ENCODE data around the gene GSDMA.
A peak's percentile ranks its signal among the peaks of the same experiment; 100 is the strongest.

Gene GSDMA

DNA sequence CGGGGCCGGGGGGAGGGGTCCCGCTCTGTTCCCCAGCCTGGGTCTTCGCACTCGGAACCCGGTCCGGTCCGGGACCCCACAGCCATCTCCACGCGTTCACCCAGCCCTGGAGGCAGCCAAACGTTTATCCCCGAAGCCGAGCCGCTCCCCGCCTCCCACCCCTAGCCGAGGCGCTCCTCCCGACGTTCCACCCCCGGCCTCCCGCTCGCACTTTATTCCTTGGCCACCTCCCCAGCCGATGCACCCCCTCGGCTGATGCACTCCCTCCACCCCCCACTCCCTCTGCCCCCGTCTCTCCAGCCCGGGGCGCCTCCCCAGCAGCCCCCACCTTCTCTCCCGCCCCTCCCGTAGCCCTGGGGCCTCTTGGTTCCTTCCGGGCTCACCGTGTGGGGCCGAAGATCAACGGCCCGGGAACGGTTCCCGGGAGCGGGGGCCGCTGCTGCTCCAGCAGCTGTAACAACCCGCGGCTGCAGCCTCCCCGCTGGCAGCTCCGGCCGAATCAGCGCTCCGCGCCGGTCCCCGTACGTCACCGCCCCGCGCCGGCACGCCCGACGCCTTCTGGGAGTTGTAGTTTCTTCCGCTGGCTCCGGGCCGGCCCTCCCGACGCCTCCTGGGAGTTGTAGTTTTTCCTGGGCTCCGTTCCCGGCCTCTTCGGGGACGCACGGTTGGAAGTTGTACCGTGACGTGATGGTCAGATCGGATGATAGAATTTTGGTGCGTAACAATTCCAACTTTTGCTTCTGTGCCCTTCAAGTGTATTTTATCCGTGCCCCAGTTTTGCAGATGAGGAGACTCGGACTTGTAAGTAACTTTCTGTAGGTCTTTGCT lies 35.5 kb upstream of the GSDMA start, which contains the start of the genes LRRC3C and ORMDL3:
TSS of gene LRRC3C (plus strand) at position 632 of the 828 bp plus-strand sequence. CDS start 13,792 bp downstream, outside the sequence.
TSS of gene ORMDL3 (minus strand) at position 501 of the 828 bp plus-strand sequence. CDS start 3,398 bp downstream, outside the sequence.
- H3K9ac ChIP-seq (ENCODE audit: low read length) = peak within 1 kb of the TSS; percentile 88
- H3K9me3 ChIP-seq (ENCODE audit: insufficient read depth, low read length) = no peaks in the 10 kb centered on the region
- H3K4me2 ChIP-seq (ENCODE audit: low read length) = peak within 1 kb of the TSS; percentile 96
- H2AFZ ChIP-seq (ENCODE audit: low read depth, low read length) = peak within 1 kb of the TSS; percentile 90
- H3K27me3 ChIP-seq (ENCODE audit: low read depth, low read length) = no peaks in the 10 kb centered on the region
- TF ChIP-seq EZH2phosphoT487 (IDR thresholded peaks at IDR 0.05; ENCODE audit: low read depth) = no peak
- TF ChIP-seq, protein P1, sequence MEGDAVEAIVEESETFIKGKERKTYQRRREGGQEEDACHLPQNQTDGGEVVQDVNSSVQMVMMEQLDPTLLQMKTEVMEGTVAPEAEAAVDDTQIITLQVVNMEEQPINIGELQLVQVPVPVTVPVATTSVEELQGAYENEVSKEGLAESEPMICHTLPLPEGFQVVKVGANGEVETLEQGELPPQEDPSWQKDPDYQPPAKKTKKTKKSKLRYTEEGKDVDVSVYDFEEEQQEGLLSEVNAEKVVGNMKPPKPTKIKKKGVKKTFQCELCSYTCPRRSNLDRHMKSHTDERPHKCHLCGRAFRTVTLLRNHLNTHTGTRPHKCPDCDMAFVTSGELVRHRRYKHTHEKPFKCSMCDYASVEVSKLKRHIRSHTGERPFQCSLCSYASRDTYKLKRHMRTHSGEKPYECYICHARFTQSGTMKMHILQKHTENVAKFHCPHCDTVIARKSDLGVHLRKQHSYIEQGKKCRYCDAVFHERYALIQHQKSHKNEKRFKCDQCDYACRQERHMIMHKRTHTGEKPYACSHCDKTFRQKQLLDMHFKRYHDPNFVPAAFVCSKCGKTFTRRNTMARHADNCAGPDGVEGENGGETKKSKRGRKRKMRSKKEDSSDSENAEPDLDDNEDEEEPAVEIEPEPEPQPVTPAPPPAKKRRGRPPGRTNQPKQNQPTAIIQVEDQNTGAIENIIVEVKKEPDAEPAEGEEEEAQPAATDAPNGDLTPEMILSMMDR (IDR thresholded peaks at IDR 0.05; ENCODE audit: low read depth, low read length) = no peak
- H3K36me3 ChIP-seq (replicated peaks; ENCODE audit: low read depth, low read length) = peaks cover 12% of the 10 kb centered on the region
- peaks cover 29% of the 10 kb centered on the region for H3K79me2 ChIP-seq (ENCODE audit: low read length)
- H3K4me1 ChIP-seq (ENCODE audit: low read length) = peaks cover 33% of the 10 kb centered on the region
- peak within 1 kb of the TSS; percentile 88 for H3K4me3 ChIP-seq (ENCODE audit: low read length)
- H4K20me1 ChIP-seq (ENCODE audit: insufficient read depth, low read length) = peaks cover 19% of the 10 kb centered on the region; the same call in 1 of the 2 replicates
- peak within 1 kb of the TSS; percentile 46 for H3K27ac ChIP-seq (ENCODE audit: low read length)

- Histone ChIP-seq H4K20me1 (ENCODE audit: insufficient read depth, low read length) (peaks cover 19% of the 10 kb centered on the region; the same call in 1 of the 2 replicates), H3K27ac (ENCODE audit: low read length) (peak overlapping the region; percentile 42), H3K9me3 (ENCODE audit: insufficient read depth, low read length) (no peaks in the 10 kb centered on the region), H3K36me3 (replicated peaks; ENCODE audit: low read depth, low read length) (peaks cover 3% of the 10 kb centered on the region), H3K4me3 (ENCODE audit: low read length) (peak overlapping the region; percentile 88), H3K27me3 (ENCODE audit: low read depth, low read length) (no peaks in the 10 kb centered on the region), H3K9ac (ENCODE audit: low read length) (peak overlapping the region; percentile 77), H3K4me2 (ENCODE audit: low read length) (peak overlapping the region; percentile 87), H2AFZ (ENCODE audit: low read depth, low read length) (peak overlapping the region; percentile 90), H3K79me2 (ENCODE audit: low read length) (peaks cover 29% of the 10 kb centered on the region), H3K4me1 (ENCODE audit: low read length) (peaks cover 33% of the 10 kb centered on the region)
- TF ChIP-seq, protein P1 (IDR thresholded peaks at IDR 0.05; ENCODE audit: low read depth, low read length) = no peak
- no peak for TF ChIP-seq EZH2phosphoT487 (IDR thresholded peaks at IDR 0.05; ENCODE audit: low read depth)
These were observed 34.6 kb upstream of the GSDMA start for GRCh38 chr17:39927929-39928857.

DNA sequence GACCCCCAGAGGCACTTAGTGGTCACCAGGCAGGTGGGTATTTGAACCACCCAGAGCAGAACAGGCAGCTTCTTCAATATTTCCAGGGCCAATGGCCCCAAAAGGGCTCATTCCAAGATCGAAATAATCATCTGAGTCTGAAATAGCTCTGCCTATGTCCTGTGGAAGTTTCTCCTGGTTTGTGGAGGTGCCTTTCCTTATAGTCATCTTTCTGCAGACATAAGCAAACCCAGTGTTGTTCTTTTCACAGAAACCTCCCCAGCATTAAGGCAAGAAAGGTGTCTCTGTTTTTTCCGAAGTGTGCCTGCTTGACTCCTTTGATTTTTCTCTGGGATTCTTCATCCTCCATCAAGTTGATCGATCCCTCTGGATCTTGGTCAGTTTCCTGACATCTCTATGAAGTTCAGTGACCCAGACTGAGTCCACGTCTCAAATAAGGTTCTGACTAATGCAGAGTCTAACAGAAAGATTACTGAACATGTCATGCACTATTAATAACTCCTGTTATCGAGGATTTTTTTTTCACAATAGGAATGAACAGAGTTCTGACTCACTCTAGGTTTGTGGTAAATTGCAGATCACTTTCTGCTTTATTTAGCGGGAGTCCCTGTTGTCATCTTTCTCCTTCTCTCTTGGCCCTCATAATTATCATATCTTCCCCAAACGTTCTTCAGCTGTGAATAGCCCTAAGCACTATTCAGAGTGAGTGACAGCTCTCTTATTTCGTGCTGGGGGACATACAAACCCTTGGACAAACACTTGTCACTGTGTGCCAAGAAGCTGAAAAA lies 33.8 kb upstream of the GSDMA start:
- no peak overlapping the region for H3K27ac ChIP-seq (ENCODE audit: low read length)

More for the DNA sequence above, 33.8 kb upstream of the GSDMA start:
- TF ChIP-seq, protein P1 (IDR thresholded peaks at IDR 0.05; ENCODE audit: low read depth, low read length) = no peak
- TF ChIP-seq EZH2phosphoT487 (IDR thresholded peaks at IDR 0.05; ENCODE audit: low read depth) = no peak
- Histone ChIP-seq H2AFZ (ENCODE audit: low read depth, low read length) (no peak overlapping the region), H3K79me2 (ENCODE audit: low read length) (peaks cover 29% of the 10 kb centered on the region), H3K4me2 (ENCODE audit: low read length) (peak overlapping the region; percentile 87), H3K4me1 (ENCODE audit: low read length) (peaks cover 33% of the 10 kb centered on the region), H3K9me3 (ENCODE audit: insufficient read depth, low read length) (no peaks in the 10 kb centered on the region), H3K4me3 (ENCODE audit: low read length) (peak overlapping the region; percentile 88; the same call in 1 of the 2 replicates), H3K36me3 (replicated peaks; ENCODE audit: low read depth, low read length) (no peaks in the 10 kb centered on the region), H3K27me3 (ENCODE audit: low read depth, low read length) (no peaks in the 10 kb centered on the region), H4K20me1 (ENCODE audit: insufficient read depth, low read length) (peaks cover 19% of the 10 kb centered on the region; the same call in 1 of the 2 replicates), H3K9ac (ENCODE audit: low read length) (no peak overlapping the region)
